Upper lobe of right lung (tissue), 1 donor: ENCODE data around the gene GPR17. TPM values are rescaled to one million over a fixed set of nuclear protein-coding genes. Genes with fewer than 3 reads are reported as not detected.

Experiments
- ATAC-seq: fragments of 200-7000 bp; cut with Tn5 transposase; one replicate; pipeline ENCODE4 v1.9.1; 2020; ENCODE audit warnings: mild to moderate bottlenecking, moderate library complexity
- DNase-seq: peaks from one replicate; pipeline ENCODE4 v3.0.0-alpha.2; 2020
- H3K27ac ChIP-seq: fragments of 200-600 bp; one replicate; pipeline ENCODE4 v1.8.0; 2022
- H3K27me3 ChIP-seq: fragments of 200-600 bp; one replicate; pipeline ENCODE4 v1.8.0; 2022; ENCODE audit warnings: mild to moderate bottlenecking
- H3K36me3 ChIP-seq: fragments of 200-600 bp; one replicate; pipeline ENCODE4 v1.8.0; 2022
- H3K4me1 ChIP-seq: fragments of 200-600 bp; one replicate; pipeline ENCODE4 v1.8.0; 2022
- H3K4me3 ChIP-seq: fragments of 200-600 bp; one replicate; pipeline ENCODE4 v1.8.0; 2022; ENCODE audit warnings: mild to moderate bottlenecking
- H3K9me3 ChIP-seq: fragments of 200-600 bp; one replicate; pipeline ENCODE4 v1.8.0; 2022
- CTCF ChIP-seq: fragments of 200-600 bp; IDR thresholded peaks from one replicate; pipeline ENCODE4 v1.8.0; 2022; ENCODE audit warnings: antibody characterized with exemption
- intact Hi-C: fragments of 100-400 bp; cut with DNase I; formaldehyde crosslinking; loops from one replicate; pipeline ENCODE4 v1.11.0; 2022
- total RNA-seq: library from RNA; stranded (reverse); fragmentation: NEBNext Ultra II Directional; extraction: Animal tissue kit (Norgen Biotek cat#: 25700); gene quantifications from one replicate; pipeline ENCODE4 v1.2.1, GENCODE V29; 2021
- donor health status: DM: no; HTN: yes; CAD: no; lungs with severe emphysema.

The GPR17 gene
- total RNA-seq, 1 donor from 2014 or later, result 0.49 TPM

- DNase-seq, result no peak
- no peaks in the 10 kb centered on the region for H3K27me3 ChIP-seq
- H3K27ac ChIP-seq, result peak overlapping the region; percentile 4
- no peaks in the 10 kb centered on the region for H3K9me3 ChIP-seq
- peaks cover 11% of the 10 kb centered on the region for H3K4me1 ChIP-seq
- TF ChIP-seq CTCF, result no peak
- no peak for ATAC-seq
- no peaks in the 10 kb centered on the region for H3K36me3 ChIP-seq
- intact Hi-C loops, result no loop called here
- H3K4me3 ChIP-seq, result no peak overlapping the region
Observed at GRCh38 chr2:127652786-127653357, 6.9 kb downstream of the GPR17 start.

- DNase-seq (no peak), ATAC-seq (no peak)
- Histone ChIP-seq H3K9me3 (no peaks in the 10 kb centered on the region), H3K36me3 (no peaks in the 10 kb centered on the region), H3K27me3 (no peaks in the 10 kb centered on the region), H3K4me3 (no peak overlapping the region), H3K4me1 (peaks cover 11% of the 10 kb centered on the region), H3K27ac (peak overlapping the region; percentile 4)
- TF ChIP-seq CTCF, result no peak
- intact Hi-C loops, result no loop called here
Observed at GRCh38 chr2:127653421-127654083, 7.6 kb downstream of the GPR17 start.

GRCh38 chr2:127654084-127654837 is 8.3 kb downstream of the GPR17 start:
- intact Hi-C loops, result no loop called here
- ATAC-seq (no peak), DNase-seq (no peak)
- H3K4me3 ChIP-seq, result no peak overlapping the region
- H3K27ac ChIP-seq, result no peak overlapping the region
- H3K36me3 ChIP-seq, result no peaks in the 10 kb centered on the region
- H3K4me1 ChIP-seq, result peaks cover 9% of the 10 kb centered on the region
- H3K27me3 ChIP-seq, result no peaks in the 10 kb centered on the region
- TF ChIP-seq CTCF, result no peak
- no peaks in the 10 kb centered on the region for H3K9me3 ChIP-seq

- ATAC-seq, result no peak
- no peaks in the 10 kb centered on the region for H3K27me3 ChIP-seq
- H3K27ac ChIP-seq, result no peak overlapping the region
- no peaks in the 10 kb centered on the region for H3K9me3 ChIP-seq
- H3K4me1 ChIP-seq, result peaks cover 5% of the 10 kb centered on the region
- no peak for TF ChIP-seq CTCF
- intact Hi-C loops, result no loop called here
- H3K36me3 ChIP-seq, result no peaks in the 10 kb centered on the region
- DNase-seq, result no peak
- H3K4me3 ChIP-seq, result no peak overlapping the region
Observed at GRCh38 chr2:127654838-127655175, 8.9 kb downstream of the GPR17 start.

GRCh38 chr2:127655209-127656073 is 9.5 kb downstream of the GPR17 start:
- Histone ChIP-seq H3K4me3 (no peak overlapping the region), H3K9me3 (no peaks in the 10 kb centered on the region), H3K4me1 (peaks cover 5% of the 10 kb centered on the region), H3K36me3 (no peaks in the 10 kb centered on the region), H3K27ac (peak overlapping the region; percentile 65), H3K27me3 (no peaks in the 10 kb centered on the region)
- ATAC-seq (no peak), DNase-seq (no peak)
- no peak for TF ChIP-seq CTCF
- intact Hi-C loops, result no loop called here
